ENCODE measurements around the gene MYO3A.
"Not testable (repeated sequence)": the region's sequence is repeated elsewhere in the genome, so short reads cannot be mapped to it uniquely, and the experiment has no call there.

Gene MYO3A

DNA sequence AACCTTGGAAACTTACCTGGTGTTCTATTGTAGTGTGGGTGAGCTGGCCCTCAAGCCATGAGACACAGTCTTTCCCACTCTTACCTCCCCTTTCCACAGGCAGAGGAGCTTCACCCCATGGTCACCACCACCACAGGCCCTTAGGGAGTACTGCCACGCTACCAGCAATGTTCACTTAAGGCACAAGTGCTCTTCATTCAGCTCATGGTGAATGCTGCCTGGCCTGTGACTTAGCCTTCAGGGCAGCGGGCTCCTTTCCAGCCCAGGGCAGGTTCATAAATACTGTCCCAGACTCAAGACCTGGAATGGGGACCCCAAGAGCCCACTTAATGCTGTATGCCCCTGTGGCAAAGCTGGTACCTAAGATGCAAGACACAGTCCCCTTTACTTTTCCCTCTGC lies 109.4 kb downstream of the MYO3A start:
- H3K9ac ChIP-seq (ENCODE audit: low read depth, low read length): no peak overlapping the region
- no peaks in the 10 kb centered on the region for H3K9me3 ChIP-seq (ENCODE audit: insufficient read depth, low read depth, low read length)
- H3K27ac ChIP-seq (ENCODE audit: low read length): no peak overlapping the region
- no peaks in the 10 kb centered on the region for H3K27me3 ChIP-seq (ENCODE audit: insufficient read depth, low read length)
- H3K4me3 ChIP-seq (ENCODE audit: low read length): no peak overlapping the region
- no peaks in the 10 kb centered on the region for H3K36me3 ChIP-seq (ENCODE audit: insufficient read depth, low read depth, low read length)
- no peaks in the 10 kb centered on the region for H3K4me1 ChIP-seq (ENCODE audit: insufficient read depth, low read length)

DNA sequence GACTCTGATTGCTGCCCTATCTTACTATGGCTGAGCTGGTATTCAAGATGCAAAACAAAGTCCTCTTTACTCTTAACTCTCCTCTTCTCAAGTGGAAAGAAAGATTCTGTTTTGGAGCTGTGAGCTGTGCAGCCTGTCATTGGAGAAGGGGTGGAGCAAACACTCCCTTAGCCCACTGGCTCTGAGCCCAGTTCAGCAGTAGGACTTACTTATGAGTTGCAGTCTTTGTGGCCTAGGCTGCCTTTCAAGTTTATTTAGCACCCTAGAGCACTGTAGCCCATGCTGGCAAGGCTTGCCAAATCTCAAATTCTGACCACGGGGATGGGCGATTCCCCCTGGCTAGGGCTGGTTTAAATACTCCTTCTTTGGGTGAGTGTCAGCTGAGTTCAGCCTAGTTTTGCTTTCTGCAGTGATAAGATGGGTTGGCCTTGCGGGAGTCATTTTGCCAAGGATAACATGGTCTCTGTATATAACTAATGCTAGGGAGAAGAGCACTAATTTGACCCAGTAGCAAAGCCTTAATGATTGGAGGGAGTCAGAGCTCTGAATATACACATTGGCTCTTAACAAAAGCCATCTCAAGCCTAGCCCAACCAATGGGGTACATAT lies 110.2 kb downstream of the MYO3A start:
- Histone ChIP-seq H3K4me1 (ENCODE audit: insufficient read depth, low read length) (no peaks in the 10 kb centered on the region), H3K27me3 (ENCODE audit: insufficient read depth, low read length) (no peaks in the 10 kb centered on the region), H3K36me3 (ENCODE audit: insufficient read depth, low read depth, low read length) (no peaks in the 10 kb centered on the region), H3K27ac (ENCODE audit: low read length) (no peak overlapping the region), H3K9ac (ENCODE audit: low read depth, low read length) (no peak overlapping the region), H3K4me3 (ENCODE audit: low read length) (no peak overlapping the region), H3K9me3 (ENCODE audit: insufficient read depth, low read depth, low read length) (no peaks in the 10 kb centered on the region)

DNA sequence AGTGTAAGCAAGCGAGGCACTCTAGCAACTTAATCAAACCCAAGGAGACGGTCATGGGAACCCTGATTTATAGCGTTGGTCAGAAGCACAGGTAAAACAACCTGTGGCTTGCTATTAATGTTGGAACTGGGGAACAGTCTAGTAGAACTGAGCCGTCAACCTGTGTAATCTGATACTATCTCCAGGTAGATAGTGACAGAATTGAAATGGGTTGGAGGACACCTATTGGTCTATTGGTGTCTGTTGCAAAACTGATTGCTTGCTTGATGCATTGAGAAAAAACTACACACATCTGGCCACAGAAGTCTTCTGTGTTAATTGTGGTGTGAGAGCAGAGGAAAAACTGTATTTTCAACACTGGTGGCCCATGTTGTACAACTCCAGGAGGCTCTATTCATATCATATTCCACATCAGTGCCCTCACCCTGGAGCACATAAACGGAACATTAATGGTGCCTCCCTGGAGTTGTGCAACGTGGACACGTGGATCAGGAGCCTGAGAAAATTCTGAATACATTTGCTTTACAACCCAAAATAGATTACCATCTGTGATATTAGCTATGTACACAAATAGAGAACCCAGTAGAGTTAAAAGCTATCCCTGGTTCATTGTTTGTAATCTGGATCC lies 112.2 kb downstream of the MYO3A start:
- Histone ChIP-seq H3K9me3 (ENCODE audit: insufficient read depth, low read depth, low read length) (no peaks in the 10 kb centered on the region), H3K9ac (ENCODE audit: low read depth, low read length) (no peak overlapping the region), H3K36me3 (ENCODE audit: insufficient read depth, low read depth, low read length) (no peaks in the 10 kb centered on the region), H3K4me1 (ENCODE audit: insufficient read depth, low read length) (no peaks in the 10 kb centered on the region), H3K27me3 (ENCODE audit: insufficient read depth, low read length) (no peaks in the 10 kb centered on the region), H3K27ac (ENCODE audit: low read length) (no peak overlapping the region), H3K4me3 (ENCODE audit: low read length) (no peak overlapping the region)

DNA sequence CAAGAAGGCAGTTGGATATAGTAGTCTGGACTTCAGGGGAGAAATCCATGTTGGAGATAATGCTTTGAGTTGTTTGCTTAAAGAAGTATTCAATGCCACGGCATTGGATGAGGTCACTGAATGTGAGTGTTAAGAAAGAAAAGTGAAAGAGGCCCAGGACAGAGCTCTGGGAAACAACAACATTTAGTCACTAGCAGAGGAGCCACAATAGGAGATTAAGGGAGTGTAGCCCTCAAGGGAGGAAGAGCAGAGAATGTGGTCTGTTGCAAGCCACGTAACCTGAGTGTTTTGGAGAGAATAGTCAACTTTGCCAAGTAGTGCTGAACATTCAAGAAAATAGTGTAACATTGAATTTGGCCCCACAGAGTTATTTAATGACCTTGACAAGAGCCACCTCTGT lies 114.7 kb downstream of the MYO3A start:
- no peaks in the 10 kb centered on the region for H3K4me1 ChIP-seq (ENCODE audit: insufficient read depth, low read length)
- no peak overlapping the region for H3K9ac ChIP-seq (ENCODE audit: low read depth, low read length)
- no peaks in the 10 kb centered on the region for H3K36me3 ChIP-seq (ENCODE audit: insufficient read depth, low read depth, low read length)
- no peaks in the 10 kb centered on the region for H3K9me3 ChIP-seq (ENCODE audit: insufficient read depth, low read depth, low read length)
- no peaks in the 10 kb centered on the region for H3K27me3 ChIP-seq (ENCODE audit: insufficient read depth, low read length)
- no peak overlapping the region for H3K4me3 ChIP-seq (ENCODE audit: low read length)
- H3K27ac ChIP-seq (ENCODE audit: low read length): no peak overlapping the region

DNA sequence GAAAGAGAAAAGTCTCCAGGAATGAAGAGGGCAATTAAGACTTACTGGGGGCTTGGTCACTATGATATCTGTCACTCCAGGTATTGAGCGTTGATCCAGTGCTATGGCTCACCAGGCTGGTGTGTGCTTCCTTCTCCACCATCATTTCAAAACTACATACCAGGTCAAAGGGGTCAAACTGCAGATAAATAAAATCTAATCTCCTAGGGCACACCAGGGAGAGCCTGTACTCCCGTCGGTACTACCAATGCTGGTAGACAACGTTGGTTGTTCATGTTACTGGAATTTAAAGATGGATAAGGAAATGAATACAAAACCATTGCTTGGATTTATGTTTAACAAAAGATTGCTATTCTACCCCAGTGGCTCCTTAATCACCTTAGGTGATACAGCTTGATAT lies 118.3 kb downstream of the MYO3A start:
- no peaks in the 10 kb centered on the region for H3K4me1 ChIP-seq (ENCODE audit: insufficient read depth, low read length)
- H3K9me3 ChIP-seq (ENCODE audit: insufficient read depth, low read depth, low read length): no peaks in the 10 kb centered on the region
- H3K4me3 ChIP-seq (ENCODE audit: low read length): no peak overlapping the region
- no peak overlapping the region for H3K9ac ChIP-seq (ENCODE audit: low read depth, low read length)
- H3K27me3 ChIP-seq (ENCODE audit: insufficient read depth, low read length): no peaks in the 10 kb centered on the region
- H3K36me3 ChIP-seq (ENCODE audit: insufficient read depth, low read depth, low read length): no peaks in the 10 kb centered on the region
- H3K27ac ChIP-seq (ENCODE audit: low read length): no peak overlapping the region

DNA sequence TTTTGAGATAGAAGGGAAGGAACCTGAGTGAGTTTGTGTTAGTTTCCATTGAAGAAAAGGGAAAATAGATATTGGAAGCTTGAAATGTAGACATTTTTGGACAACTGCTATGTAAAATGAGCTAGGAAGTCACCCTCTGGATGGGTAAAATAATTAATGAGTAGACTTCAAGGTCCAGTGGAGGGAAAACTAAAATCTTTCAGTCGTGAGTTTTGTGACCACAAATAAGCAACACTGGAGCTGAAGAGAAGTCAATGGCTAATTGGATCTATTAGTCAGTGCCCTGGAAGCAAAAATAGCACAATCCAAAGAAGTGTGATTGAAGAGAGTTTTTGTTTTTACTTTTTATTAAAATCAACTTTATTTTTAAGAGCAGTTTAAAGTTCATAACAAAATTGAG lies 123.4 kb downstream of the MYO3A start:
- H3K27ac ChIP-seq (ENCODE audit: low read length): no peak overlapping the region
- H3K9me3 ChIP-seq (ENCODE audit: insufficient read depth, low read depth, low read length): no peaks in the 10 kb centered on the region
- H3K27me3 ChIP-seq (ENCODE audit: insufficient read depth, low read length): no peaks in the 10 kb centered on the region
- H3K9ac ChIP-seq (ENCODE audit: low read depth, low read length): no peak overlapping the region
- H3K36me3 ChIP-seq (ENCODE audit: insufficient read depth, low read depth, low read length): no peaks in the 10 kb centered on the region
- H3K4me1 ChIP-seq (ENCODE audit: insufficient read depth, low read length): no peaks in the 10 kb centered on the region
- no peak overlapping the region for H3K4me3 ChIP-seq (ENCODE audit: low read length)

DNA sequence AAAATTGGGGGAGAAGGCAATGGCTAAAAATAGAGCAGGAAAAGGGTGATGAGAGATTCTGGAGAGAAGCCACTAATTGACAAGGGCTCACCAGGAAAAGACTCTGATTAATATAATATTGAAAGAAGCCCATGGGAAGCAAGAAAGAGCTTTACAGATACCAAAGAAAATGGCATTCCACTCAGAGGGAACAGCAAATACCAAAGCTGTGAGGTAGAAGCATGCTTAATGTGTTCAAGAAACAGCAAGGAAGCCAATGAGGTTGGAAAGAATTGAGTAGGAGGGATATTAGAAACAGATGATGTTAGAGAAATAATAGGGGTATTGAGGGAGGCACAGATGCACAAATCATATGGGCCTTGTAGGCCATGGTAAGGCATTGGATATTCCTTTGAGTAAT lies 130.1 kb downstream of the MYO3A start:
- Histone ChIP-seq H3K9ac (ENCODE audit: low read depth, low read length) (no peak overlapping the region), H3K27ac (ENCODE audit: low read length) (no peak overlapping the region), H3K27me3 (ENCODE audit: insufficient read depth, low read length) (no peaks in the 10 kb centered on the region), H3K36me3 (ENCODE audit: insufficient read depth, low read depth, low read length) (no peaks in the 10 kb centered on the region), H3K4me1 (ENCODE audit: insufficient read depth, low read length) (no peaks in the 10 kb centered on the region), H3K4me3 (ENCODE audit: low read length) (no peak overlapping the region), H3K9me3 (ENCODE audit: insufficient read depth, low read depth, low read length) (no peaks in the 10 kb centered on the region)

DNA sequence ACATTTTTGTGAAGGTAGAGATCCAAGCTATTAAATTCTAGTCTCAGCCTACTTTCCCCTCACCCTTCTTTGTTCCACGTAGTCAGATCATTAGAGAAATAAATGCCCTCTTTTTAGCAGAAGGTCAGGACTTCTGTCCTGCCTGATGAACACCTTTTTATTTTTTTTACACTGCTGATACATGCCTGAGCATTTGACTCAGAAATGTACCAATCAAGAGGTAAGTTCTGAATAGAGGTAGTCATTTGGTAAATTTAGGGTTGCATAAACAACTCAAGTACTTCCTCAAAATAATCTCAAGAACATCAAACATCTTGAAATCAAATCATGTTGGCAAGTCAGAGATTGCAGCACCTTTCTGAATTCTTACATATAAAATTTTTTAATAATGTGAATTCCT lies 133.7 kb downstream of the MYO3A start:
- H3K4me1 ChIP-seq (ENCODE audit: insufficient read depth, low read length): no peaks in the 10 kb centered on the region
- H3K27me3 ChIP-seq (ENCODE audit: insufficient read depth, low read length): no peaks in the 10 kb centered on the region
- no peaks in the 10 kb centered on the region for H3K9me3 ChIP-seq (ENCODE audit: insufficient read depth, low read depth, low read length)
- H3K9ac ChIP-seq (ENCODE audit: low read depth, low read length): no peak overlapping the region
- no peaks in the 10 kb centered on the region for H3K36me3 ChIP-seq (ENCODE audit: insufficient read depth, low read depth, low read length)
- no peak overlapping the region for H3K27ac ChIP-seq (ENCODE audit: low read length)
- no peak overlapping the region for H3K4me3 ChIP-seq (ENCODE audit: low read length)

DNA sequence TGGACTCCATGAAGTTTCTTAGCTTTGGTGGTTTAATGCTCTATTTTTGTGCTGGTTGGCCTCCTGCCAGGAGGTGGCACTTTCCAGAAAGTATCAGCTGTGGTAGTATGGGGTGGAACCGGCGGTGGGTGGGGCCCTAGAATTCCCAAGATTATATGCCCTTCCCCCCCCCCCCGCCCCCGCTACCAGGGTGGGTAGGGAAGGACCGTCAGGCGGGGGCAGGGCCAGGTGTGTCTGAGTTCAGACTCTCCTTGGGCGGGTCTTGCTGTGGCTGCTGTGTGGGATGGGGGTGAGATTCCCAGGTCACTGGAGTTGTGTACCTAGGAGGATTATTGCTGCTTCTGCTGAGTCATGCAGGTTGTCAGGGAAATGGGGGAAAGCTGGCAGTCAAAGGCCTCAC lies 146.9 kb downstream of the MYO3A start:
- not testable (repeated sequence) for H3K9me3 ChIP-seq (ENCODE audit: insufficient read depth, low read depth, low read length); H3K9ac ChIP-seq (ENCODE audit: low read depth, low read length); H3K4me1 ChIP-seq (ENCODE audit: insufficient read depth, low read length); H3K27me3 ChIP-seq (ENCODE audit: insufficient read depth, low read length); H3K4me3 ChIP-seq (ENCODE audit: low read length); H3K27ac ChIP-seq (ENCODE audit: low read length); H3K36me3 ChIP-seq (ENCODE audit: insufficient read depth, low read depth, low read length)

DNA sequence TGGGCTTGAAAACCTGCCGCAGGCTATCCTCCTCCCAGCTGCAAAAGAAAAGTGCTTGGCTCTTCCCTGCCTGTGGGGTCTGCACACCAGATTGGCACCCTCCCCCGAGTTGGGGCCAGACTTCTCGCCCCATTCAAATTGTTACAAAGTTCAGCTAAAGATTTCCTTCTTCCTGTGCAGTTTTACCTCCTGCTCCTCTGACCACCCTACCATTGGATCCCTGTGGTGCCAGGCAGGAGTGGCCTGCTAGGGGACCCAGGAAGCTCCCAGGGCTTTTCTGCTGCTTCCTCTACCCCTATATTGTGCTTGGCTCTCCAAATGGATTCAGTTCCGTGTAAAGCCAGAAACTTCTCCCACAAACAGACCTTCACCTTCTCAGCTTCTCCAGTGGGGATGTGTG lies 147.4 kb downstream of the MYO3A start:
- H3K36me3 ChIP-seq (ENCODE audit: insufficient read depth, low read depth, low read length): no peaks in the 10 kb centered on the region
- H3K4me1 ChIP-seq (ENCODE audit: insufficient read depth, low read length): peaks cover 2% of the 10 kb centered on the region; the same call in 1 of the 2 replicates
- H3K4me3 ChIP-seq (ENCODE audit: low read length): no peak overlapping the region
- H3K9me3 ChIP-seq (ENCODE audit: insufficient read depth, low read depth, low read length): no peaks in the 10 kb centered on the region
- no peaks in the 10 kb centered on the region for H3K27me3 ChIP-seq (ENCODE audit: insufficient read depth, low read length)
- no peak overlapping the region for H3K27ac ChIP-seq (ENCODE audit: low read length)
- H3K9ac ChIP-seq (ENCODE audit: low read depth, low read length): no peak overlapping the region

DNA sequence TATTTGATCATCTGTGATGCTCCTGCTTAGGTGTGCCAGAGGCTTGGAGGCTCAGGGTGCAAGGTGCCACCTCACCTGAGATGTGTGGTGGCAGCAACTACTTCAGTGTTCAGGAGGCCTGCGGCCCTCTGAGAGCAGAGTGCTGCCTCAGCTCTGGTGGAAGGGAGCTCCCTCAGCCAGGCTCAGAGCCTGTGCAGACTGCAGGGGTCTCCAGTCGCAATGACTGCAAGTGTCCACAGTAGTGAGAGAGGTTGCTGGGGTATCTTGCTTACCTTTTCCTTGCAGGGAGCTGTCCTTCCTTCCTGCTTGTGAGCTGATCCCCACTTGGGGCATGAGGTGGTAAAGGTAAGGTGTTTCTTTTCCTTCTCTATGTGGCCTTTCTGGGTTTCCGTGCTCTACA lies 151.5 kb downstream of the MYO3A start:
- H3K9me3 ChIP-seq (ENCODE audit: insufficient read depth, low read depth, low read length): no peaks in the 10 kb centered on the region
- H3K27me3 ChIP-seq (ENCODE audit: insufficient read depth, low read length): no peaks in the 10 kb centered on the region

DNA sequence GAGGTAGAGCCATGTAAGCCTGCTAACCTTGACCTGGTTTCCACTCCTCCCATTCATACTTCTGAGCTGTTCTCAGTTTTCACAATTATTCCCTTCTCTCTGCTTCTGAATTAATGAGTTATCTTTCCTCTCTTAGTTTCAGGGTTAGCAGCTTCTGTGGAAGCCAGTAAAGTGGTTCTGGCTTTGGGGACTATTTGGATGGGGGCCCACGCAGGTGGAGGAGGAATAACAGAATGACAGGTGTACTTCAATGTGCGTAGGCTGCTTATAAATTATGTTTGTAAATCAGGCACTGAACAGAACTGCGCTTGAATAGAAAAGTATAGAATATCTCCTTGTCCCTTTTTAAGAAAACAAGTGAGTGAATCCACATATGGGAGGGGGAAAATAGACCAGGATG lies 153.6 kb downstream of the MYO3A start:
- Histone ChIP-seq H3K27ac (ENCODE audit: low read length) (no peak overlapping the region), H3K36me3 (ENCODE audit: insufficient read depth, low read depth, low read length) (no peaks in the 10 kb centered on the region), H3K9me3 (ENCODE audit: insufficient read depth, low read depth, low read length) (no peaks in the 10 kb centered on the region), H3K4me1 (ENCODE audit: insufficient read depth, low read length) (peaks cover 2% of the 10 kb centered on the region; the same call in 1 of the 2 replicates), H3K4me3 (ENCODE audit: low read length) (no peak overlapping the region), H3K27me3 (ENCODE audit: insufficient read depth, low read length) (no peaks in the 10 kb centered on the region), H3K9ac (ENCODE audit: low read depth, low read length) (no peak overlapping the region)

More for the DNA sequence above, 151.5 kb downstream of the MYO3A start:
- Histone ChIP-seq H3K4me1 (ENCODE audit: insufficient read depth, low read length) (peaks cover 2% of the 10 kb centered on the region; the same call in 1 of the 2 replicates), H3K27ac (ENCODE audit: low read length) (no peak overlapping the region), H3K4me3 (ENCODE audit: low read length) (no peak overlapping the region), H3K9ac (ENCODE audit: low read depth, low read length) (no peak overlapping the region), H3K36me3 (ENCODE audit: insufficient read depth, low read depth, low read length) (no peaks in the 10 kb centered on the region)

Data from iPS-20b (cell line).